Measurements from ENCODE around the gene TMEM207. TPM values are rescaled to one million over a fixed set of nuclear protein-coding genes. Genes with fewer than 3 reads are reported as not detected.

Gene TMEM207
- total RNA-seq (2016; rRNA removed; fragmentation: Illumina TruSeq; extraction: Trizol) (not detected in 2 replicates), polyA plus RNA-seq (2011; rRNA removed) (not detected in 2 replicates), polyA minus RNA-seq (2011; rRNA and poly(A)+ RNA removed; ENCODE audit: low replicate concordance) (not detected in 2 replicates), Bru-seq, nascent RNA (percentile 3 among the genes with signal in this experiment), BruChase-seq, experiment 1, labeled RNA remaining after a 6-hour chase (not detected), BruChase-seq, experiment 2, labeled RNA remaining after a 2-hour chase (not detected)
- not detected in 2 replicates for total RNA-seq (2016; cell fraction: cytosol; rRNA removed; fragmentation: Illumina TruSeq; extraction: Trizol; ENCODE audit: low read depth)
- total RNA-seq (2016; cell fraction: insoluble cytoplasmic fraction; rRNA removed; fragmentation: Illumina TruSeq; extraction: Trizol): not detected in 2 replicates
- not detected in 2 replicates for total RNA-seq (2016; cell fraction: membrane; rRNA removed; fragmentation: Illumina TruSeq; extraction: Trizol)
- total RNA-seq (2016; cell fraction: nucleus; rRNA removed; fragmentation: Illumina TruSeq; extraction: Trizol): not detected in 2 replicates
- not detected in 2 replicates for polyA plus RNA-seq (2011; cell fraction: cytosol; rRNA removed)
- polyA plus RNA-seq (2011; cell fraction: nucleus; rRNA removed): not detected in 2 replicates
- polyA plus RNA-seq (2012): not detected in 2 replicates
- polyA plus RNA-seq (2016; cell fraction: cytosol; fragmentation: Illumina TruSeq; extraction: Trizol; ENCODE audit: low read depth): not detected in 2 replicates
- polyA plus RNA-seq (2016; cell fraction: insoluble cytoplasmic fraction; fragmentation: Illumina TruSeq; extraction: Trizol; ENCODE audit: low read depth): not detected in 2 replicates
- polyA plus RNA-seq (2016; cell fraction: membrane; fragmentation: Illumina TruSeq; extraction: Trizol; ENCODE audit: low read depth): not detected in 2 replicates
- not detected in 2 replicates for polyA plus RNA-seq (2016; cell fraction: nucleus; fragmentation: Illumina TruSeq; extraction: Trizol; ENCODE audit: insufficient read depth, low read depth)
- polyA minus RNA-seq (2011; cell fraction: cytosol; rRNA and poly(A)+ RNA removed): not detected in 2 replicates
- not detected in 2 replicates for polyA minus RNA-seq (2011; cell fraction: nucleus; rRNA and poly(A)+ RNA removed)
- long read RNA-seq, experiment 1: 0 reads
- long read RNA-seq, experiment 2: 0 reads

GRCh38 chr3:190449801-190450200 lies at the start of gene TMEM207:
Gene TMEM207 (minus strand): TSS chr3:190449901. CDS start chr3:190449809, 92 bp downstream.
- FAIRE-seq: no peak
- H3K4me2 ChIP-seq (ENCODE audit: low read depth, low read length): no peak within 1 kb of the TSS
- no peaks in the 10 kb centered on the region for H4K20me1 ChIP-seq (ENCODE audit: insufficient read depth, low read length)
- H3K79me2 ChIP-seq (ENCODE audit: insufficient read depth, low read length): no peaks in the 10 kb centered on the region
- TF ChIP-seq MBD4 (IDR thresholded peaks at IDR 0.05; ENCODE audit: borderline replicate concordance, low read length) (no peak), ZNF12 (CRISPR knock-in tag; IDR thresholded peaks at IDR 0.05) (no peak), SP1 (IDR thresholded peaks at IDR 0.05) (no peak), SP1 (CRISPR knock-in tag; IDR thresholded peaks at IDR 0.05) (no peak), ZBTB33 (CRISPR knock-in tag; IDR thresholded peaks at IDR 0.05) (no peak), CREM (IDR thresholded peaks at IDR 0.05) (no peak), CREM (CRISPR knock-in tag; IDR thresholded peaks at IDR 0.05) (no peak), TRIM22 (IDR thresholded peaks at IDR 0.05) (no peak), MEF2D (CRISPR knock-in tag; IDR thresholded peaks at IDR 0.05) (no peak), HNF1B (CRISPR knock-in tag; IDR thresholded peaks at IDR 0.05) (no peak), IKZF1 (IDR thresholded peaks at IDR 0.05) (no peak), SP140L (CRISPR knock-in tag; IDR thresholded peaks at IDR 0.05; ENCODE audit: borderline replicate concordance) (no peak), ZNF354B (CRISPR knock-in tag; IDR thresholded peaks at IDR 0.05) (no peak), STAG1 (CRISPR knock-in tag; IDR thresholded peaks at IDR 0.05) (no peak), ZNF430 (CRISPR knock-in tag; IDR thresholded peaks at IDR 0.05) (no peak), ATRX (CRISPR knock-in tag; IDR thresholded peaks at IDR 0.05; ENCODE audit: borderline replicate concordance) (no peak), ZNF605 (CRISPR knock-in tag; IDR thresholded peaks at IDR 0.05) (no peak)
- no peak within 1 kb of the TSS for H3K27ac ChIP-seq (ENCODE audit: extremely low read length, insufficient read depth, low read length)
- intact Hi-C loops (cut with micrococcal nuclease; ENCODE audit: unreplicated experiment) (no loop called here), in situ Hi-C loops (cut with HindIII; ENCODE audit: extremely low pct_ligation_motif_present, low pct_unique_long_range_greater_than_20kb) (no loop called here)
- no peaks in the 10 kb centered on the region for H3K27me3 ChIP-seq (ENCODE audit: control insufficient read depth in 1 of 2, insufficient read depth in 2 of 2, low read length in 2 of 2)
- no peaks in the 10 kb centered on the region for H3K9me3 ChIP-seq (ENCODE audit: low read length)
- ChIA-PET POLR2A (no interaction called here), CTCF (ENCODE audit: low intra/inter-chr PET ratio, low total read pairs) (no interaction called here)
- no peak within 1 kb of the TSS for H3K4me3 ChIP-seq (replicated peaks in 1 of 3; ENCODE audit: insufficient read depth in 1 of 3, low read depth in 2 of 3, low read length in 3 of 3)
- no peak for ATAC-seq
- WGBS (ENCODE audit: low lambda C conversion rate): 0% methylated on average over 1 of the region's 1 CpG
- no TSS peak for BruUV-seq (replicated peaks)
- H3K36me3 ChIP-seq (replicated peaks in 1 of 2; ENCODE audit: control insufficient read depth in 1 of 2, insufficient read depth in 2 of 2, low read length in 2 of 2): no peaks in the 10 kb centered on the region
- no peak within 1 kb of the TSS for H2AFZ ChIP-seq (ENCODE audit: low read length)
- peaks cover 19% of the 10 kb centered on the region for H3K4me1 ChIP-seq (ENCODE audit: insufficient read depth, low read length)
- no peak within 1 kb of the TSS for H3K9ac ChIP-seq (ENCODE audit: insufficient read depth, low read depth, low read length)
- DNase-seq (ENCODE audit: low spot score): no peak
